SK-N-SH treated with all-trans-retinoic acid at 6 μM for 48 hours (cell line): ENCODE results near the gene MARCOL.

Experiments used
- ARNTL ChIP-seq: fragments of 450-650 bp; formaldehyde crosslinking; IDR thresholded peaks from 2 replicates; pipeline ENCODE4 v1.5.0; 2020; ENCODE audit warnings: low read depth, mild to moderate bottlenecking, moderate library complexity, borderline replicate concordance
- ISL1 ChIP-seq: fragments of 250-450 bp; sonication (Bioruptor Pico); IDR thresholded peaks from 2 replicates; pipeline ENCODE4 v2.1.2; 2022; ENCODE audit warnings: mild to moderate bottlenecking, moderate library complexity
- OSR1 ChIP-seq: fragments of 250-450 bp; sonication (Bioruptor Pico); IDR thresholded peaks from 2 replicates; pipeline ENCODE4 v1.8.0; 2022; ENCODE audit warnings: moderate library complexity, mild to moderate bottlenecking, inconsistent platforms
- POU6F1 ChIP-seq: fragments of 250-450 bp; sonication (Bioruptor Pico); IDR thresholded peaks from 2 replicates; pipeline ENCODE4 v1.8.0; 2021; ENCODE audit warnings: low read depth, mild to moderate bottlenecking, moderate library complexity, borderline replicate concordance
- PPARA ChIP-seq: fragments of 250-450 bp; sonication (Bioruptor Pico); IDR thresholded peaks from 2 replicates; pipeline ENCODE4 v1.5.0; 2020; ENCODE audit warnings: mild to moderate bottlenecking, borderline replicate concordance
- RARB ChIP-seq: fragments of 250-450 bp; sonication (Bioruptor Pico); IDR thresholded peaks from 2 replicates; pipeline ENCODE4 v1.8.0; 2021; ENCODE audit warnings: mild to moderate bottlenecking, moderate library complexity
- SNAI2 ChIP-seq: fragments of 250-450 bp; sonication (Bioruptor Pico); IDR thresholded peaks from 2 replicates; pipeline ENCODE4 v1.5.0; 2020; ENCODE audit warnings: mild to moderate bottlenecking, moderate library complexity
- TOX ChIP-seq: fragments of 250-450 bp; sonication (Bioruptor Pico); IDR thresholded peaks from 2 replicates; pipeline ENCODE4 v1.8.0; 2021; ENCODE audit warnings: mild to moderate bottlenecking, moderate library complexity, borderline replicate concordance
- ZFP30 ChIP-seq: fragments of 450-650 bp; formaldehyde crosslinking; IDR thresholded peaks from 2 replicates; pipeline ENCODE4 v1.5.0; 2022; ENCODE audit warnings: mild to moderate bottlenecking, moderate library complexity
- TF ChIP-seq, protein P1 (sequence below): fragments of 250-450 bp; sonication (Bioruptor Pico); IDR thresholded peaks from 2 replicates; pipeline ENCODE4 v1.5.0; 2020; ENCODE audit warnings: mild to moderate bottlenecking, moderate library complexity
- TF ChIP-seq, protein P2 (sequence below): fragments of 250-450 bp; sonication (Bioruptor Pico); IDR thresholded peaks from 2 replicates; pipeline ENCODE4 v1.5.1; 2021; ENCODE audit warnings: mild to moderate bottlenecking, moderate library complexity
- TF ChIP-seq, protein P3 (sequence below): fragments of 250-450 bp; sonication (Bioruptor Pico); IDR thresholded peaks from 2 replicates; pipeline ENCODE4 v1.8.0; 2020; ENCODE audit warnings: mild to moderate bottlenecking, moderate library complexity, borderline replicate concordance

GRCh38 chr5:148224117-148224742, 14.1 kb upstream of the MARCOL start:
- TF ChIP-seq RARB (CRISPR knock-in tag): no peak
- TF ChIP-seq ZFP30 (CRISPR knock-in tag): no peak
- no peak for TF ChIP-seq POU6F1 (CRISPR knock-in tag)
- no peak for TF ChIP-seq ARNTL (CRISPR knock-in tag)
- TF ChIP-seq, protein P1, sequence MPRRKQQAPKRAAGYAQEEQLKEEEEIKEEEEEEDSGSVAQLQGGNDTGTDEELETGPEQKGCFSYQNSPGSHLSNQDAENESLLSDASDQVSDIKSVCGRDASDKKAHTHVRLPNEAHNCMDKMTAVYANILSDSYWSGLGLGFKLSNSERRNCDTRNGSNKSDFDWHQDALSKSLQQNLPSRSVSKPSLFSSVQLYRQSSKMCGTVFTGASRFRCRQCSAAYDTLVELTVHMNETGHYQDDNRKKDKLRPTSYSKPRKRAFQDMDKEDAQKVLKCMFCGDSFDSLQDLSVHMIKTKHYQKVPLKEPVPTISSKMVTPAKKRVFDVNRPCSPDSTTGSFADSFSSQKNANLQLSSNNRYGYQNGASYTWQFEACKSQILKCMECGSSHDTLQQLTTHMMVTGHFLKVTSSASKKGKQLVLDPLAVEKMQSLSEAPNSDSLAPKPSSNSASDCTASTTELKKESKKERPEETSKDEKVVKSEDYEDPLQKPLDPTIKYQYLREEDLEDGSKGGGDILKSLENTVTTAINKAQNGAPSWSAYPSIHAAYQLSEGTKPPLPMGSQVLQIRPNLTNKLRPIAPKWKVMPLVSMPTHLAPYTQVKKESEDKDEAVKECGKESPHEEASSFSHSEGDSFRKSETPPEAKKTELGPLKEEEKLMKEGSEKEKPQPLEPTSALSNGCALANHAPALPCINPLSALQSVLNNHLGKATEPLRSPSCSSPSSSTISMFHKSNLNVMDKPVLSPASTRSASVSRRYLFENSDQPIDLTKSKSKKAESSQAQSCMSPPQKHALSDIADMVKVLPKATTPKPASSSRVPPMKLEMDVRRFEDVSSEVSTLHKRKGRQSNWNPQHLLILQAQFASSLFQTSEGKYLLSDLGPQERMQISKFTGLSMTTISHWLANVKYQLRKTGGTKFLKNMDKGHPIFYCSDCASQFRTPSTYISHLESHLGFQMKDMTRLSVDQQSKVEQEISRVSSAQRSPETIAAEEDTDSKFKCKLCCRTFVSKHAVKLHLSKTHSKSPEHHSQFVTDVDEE (CRISPR knock-in tag): no peak
- no peak for TF ChIP-seq PPARA (CRISPR knock-in tag)
- no peak for TF ChIP-seq SNAI2 (CRISPR knock-in tag)
- TF ChIP-seq, protein P2, sequence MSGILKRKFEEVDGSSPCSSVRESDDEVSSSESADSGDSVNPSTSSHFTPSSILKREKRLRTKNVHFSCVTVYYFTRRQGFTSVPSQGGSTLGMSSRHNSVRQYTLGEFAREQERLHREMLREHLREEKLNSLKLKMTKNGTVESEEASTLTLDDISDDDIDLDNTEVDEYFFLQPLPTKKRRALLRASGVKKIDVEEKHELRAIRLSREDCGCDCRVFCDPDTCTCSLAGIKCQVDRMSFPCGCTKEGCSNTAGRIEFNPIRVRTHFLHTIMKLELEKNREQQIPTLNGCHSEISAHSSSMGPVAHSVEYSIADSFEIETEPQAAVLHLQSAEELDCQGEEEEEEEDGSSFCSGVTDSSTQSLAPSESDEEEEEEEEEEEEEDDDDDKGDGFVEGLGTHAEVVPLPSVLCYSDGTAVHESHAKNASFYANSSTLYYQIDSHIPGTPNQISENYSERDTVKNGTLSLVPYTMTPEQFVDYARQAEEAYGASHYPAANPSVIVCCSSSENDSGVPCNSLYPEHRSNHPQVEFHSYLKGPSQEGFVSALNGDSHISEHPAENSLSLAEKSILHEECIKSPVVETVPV: no peak
- no peak for TF ChIP-seq ISL1 (CRISPR knock-in tag)
- TF ChIP-seq, protein P3, sequence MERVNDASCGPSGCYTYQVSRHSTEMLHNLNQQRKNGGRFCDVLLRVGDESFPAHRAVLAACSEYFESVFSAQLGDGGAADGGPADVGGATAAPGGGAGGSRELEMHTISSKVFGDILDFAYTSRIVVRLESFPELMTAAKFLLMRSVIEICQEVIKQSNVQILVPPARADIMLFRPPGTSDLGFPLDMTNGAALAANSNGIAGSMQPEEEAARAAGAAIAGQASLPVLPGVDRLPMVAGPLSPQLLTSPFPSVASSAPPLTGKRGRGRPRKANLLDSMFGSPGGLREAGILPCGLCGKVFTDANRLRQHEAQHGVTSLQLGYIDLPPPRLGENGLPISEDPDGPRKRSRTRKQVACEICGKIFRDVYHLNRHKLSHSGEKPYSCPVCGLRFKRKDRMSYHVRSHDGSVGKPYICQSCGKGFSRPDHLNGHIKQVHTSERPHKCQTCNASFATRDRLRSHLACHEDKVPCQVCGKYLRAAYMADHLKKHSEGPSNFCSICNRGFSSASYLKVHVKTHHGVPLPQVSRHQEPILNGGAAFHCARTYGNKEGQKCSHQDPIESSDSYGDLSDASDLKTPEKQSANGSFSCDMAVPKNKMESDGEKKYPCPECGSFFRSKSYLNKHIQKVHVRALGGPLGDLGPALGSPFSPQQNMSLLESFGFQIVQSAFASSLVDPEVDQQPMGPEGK (CRISPR knock-in tag): no peak
- no peak for TF ChIP-seq OSR1 (CRISPR knock-in tag)
- no peak for TF ChIP-seq TOX
